Activated T-helper 1 cell treated with anti-CD3 and anti-CD28 coated beads, Interleukin-12 subunit alpha, Interleukin-12 subunit beta, Interleukin-2, Interleukin-4 antibody, amounts not matched to agents 30 ng/mL and 10 ng/mL and 1 ng/mL, durations not matched to agents 14 hours and 24 hours and 36 hours (primary cell): ENCODE data around the gene GRID1. TPM values are rescaled to one million over a fixed set of nuclear protein-coding genes. Genes with fewer than 3 reads are reported as not detected.

Experiments
- DNase-seq: peaks from one replicate; pipeline ENCODE4 v3.0.0; 2021; ENCODE audit warnings: low spot score
- H3K27ac Mint-ChIP-seq: one replicate; pipeline ENCODE4 v1.8.0; 2021; ENCODE audit warnings: mild to moderate bottlenecking, mixed read lengths
- H3K27me3 Mint-ChIP-seq: one replicate; pipeline ENCODE4 v1.8.0; 2022; ENCODE audit warnings: mild to moderate bottlenecking, moderate library complexity, mixed read lengths; ENCODE audit not compliant: insufficient read depth
- H3K36me3 Mint-ChIP-seq: one replicate; pipeline ENCODE4 v1.8.0; 2021; ENCODE audit warnings: low read depth, mixed read lengths
- H3K4me1 Mint-ChIP-seq: one replicate; pipeline ENCODE4 v1.8.0; 2021; ENCODE audit warnings: low read depth, mixed read lengths
- H3K4me3 Mint-ChIP-seq: one replicate; pipeline ENCODE4 v1.8.0; 2021; ENCODE audit warnings: mild to moderate bottlenecking, moderate library complexity, mixed read lengths
- H3K9me3 Mint-ChIP-seq: one replicate; pipeline ENCODE4 v1.8.0; 2021; ENCODE audit warnings: mixed read lengths
- intact Hi-C: fragments of 100-400 bp; cut with micrococcal nuclease; formaldehyde crosslinking; loops from one replicate; pipeline ENCODE4 v1.15.1; 2024
- total RNA-seq: library from RNA; stranded (reverse); gene quantifications from 2 replicates; pipeline ENCODE4 v1.2.3, GENCODE V29; 2022

GRID1 gene
- total RNA-seq, 1 donor from 2014 or later: not detected

DNA sequence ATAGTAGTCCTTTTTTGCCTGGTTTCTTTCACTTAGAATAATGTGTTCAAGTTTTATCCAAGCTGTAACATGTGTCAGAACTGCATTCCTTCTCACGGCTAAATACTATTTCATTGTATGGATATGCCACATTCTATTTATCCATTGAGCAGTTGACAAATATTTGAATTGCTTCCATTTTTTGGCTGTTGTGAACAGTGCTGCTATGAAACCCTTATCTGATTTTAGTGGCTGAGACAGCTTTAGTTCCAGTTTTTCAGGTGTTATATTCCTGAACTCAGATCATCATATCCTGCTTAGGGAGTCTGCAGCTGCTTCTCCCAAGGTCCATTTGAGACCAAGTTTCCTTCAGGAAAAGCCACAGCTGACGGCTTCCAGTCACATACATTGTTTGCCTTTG is 339.2 kb downstream of the GRID1 start:
- Mint-ChIP-seq H3K27ac (no peak overlapping the region), H3K27me3 (peaks cover 6% of the 10 kb centered on the region), H3K36me3 (no peaks in the 10 kb centered on the region), H3K4me1 (no peaks in the 10 kb centered on the region), H3K9me3 (no peaks in the 10 kb centered on the region), H3K4me3 (no peak overlapping the region)
- no peak for DNase-seq
- intact Hi-C loops: no loop called here

DNA sequence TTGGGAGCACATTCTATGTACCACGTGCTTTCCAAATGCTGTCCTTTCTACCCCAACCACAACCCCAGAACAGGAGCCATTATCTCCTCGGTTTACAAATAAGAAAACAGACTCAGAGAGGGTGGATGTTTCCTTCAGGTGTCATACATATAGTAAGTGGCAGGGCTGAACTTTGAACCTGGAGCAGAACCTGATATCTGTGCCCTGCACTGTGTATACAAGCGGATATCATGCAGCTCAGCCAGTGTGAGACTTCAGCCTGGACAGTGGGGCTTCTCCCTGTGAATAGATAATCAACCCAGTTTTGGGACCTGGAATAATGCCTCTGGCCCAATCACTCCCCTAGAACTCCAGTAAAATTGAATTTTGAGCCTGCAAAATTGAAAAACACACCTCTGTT is 341.1 kb downstream of the GRID1 start:
- Mint-ChIP-seq H3K4me3 (no peak overlapping the region), H3K4me1 (no peaks in the 10 kb centered on the region), H3K27ac (no peak overlapping the region), H3K36me3 (no peaks in the 10 kb centered on the region), H3K27me3 (peaks cover 3% of the 10 kb centered on the region), H3K9me3 (no peaks in the 10 kb centered on the region)
- intact Hi-C loops: no loop called here
- DNase-seq: no peak

DNA sequence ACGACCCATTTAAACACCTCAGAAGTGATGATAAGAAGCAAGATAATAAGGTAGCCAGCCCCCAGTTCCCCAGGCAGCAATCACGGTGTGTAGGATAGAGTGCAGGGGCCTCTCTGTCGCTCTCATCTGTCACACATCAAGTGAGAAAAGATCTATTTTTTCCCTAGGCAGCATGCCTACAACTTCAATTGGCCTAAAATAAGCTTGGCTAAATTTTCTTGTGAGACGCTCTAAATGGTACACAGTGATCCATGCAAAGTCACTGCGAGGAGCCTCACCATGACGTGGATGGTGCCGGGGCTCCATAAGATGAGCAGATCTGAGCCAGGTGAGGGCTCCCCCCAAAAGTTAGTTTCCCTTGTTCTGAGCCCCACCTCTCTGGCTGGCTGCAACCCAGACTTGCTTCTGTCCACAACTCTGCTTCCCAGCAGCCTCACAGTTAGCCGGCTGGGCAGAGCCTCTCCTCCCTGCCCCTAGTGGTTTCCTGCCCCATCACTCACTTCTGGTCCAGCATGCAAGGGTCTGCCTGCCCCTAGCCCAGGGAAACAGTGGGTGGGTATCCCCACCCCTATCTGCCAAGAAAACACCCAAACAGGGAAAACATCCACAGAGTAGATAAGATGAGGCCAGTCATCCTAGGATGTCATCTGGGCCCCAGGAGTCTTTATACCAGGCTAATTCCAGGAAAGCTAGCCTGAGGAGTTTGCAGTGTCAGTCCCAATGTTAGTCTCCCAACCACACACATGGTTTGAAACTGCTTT is 342.1 kb downstream of the GRID1 start:
- no peaks in the 10 kb centered on the region for H3K4me1 Mint-ChIP-seq
- intact Hi-C loops: no loop called here
- H3K27ac Mint-ChIP-seq: no peak overlapping the region
- DNase-seq: no peak
- peaks cover 3% of the 10 kb centered on the region for H3K27me3 Mint-ChIP-seq
- no peak overlapping the region for H3K4me3 Mint-ChIP-seq
- no peaks in the 10 kb centered on the region for H3K36me3 Mint-ChIP-seq
- no peaks in the 10 kb centered on the region for H3K9me3 Mint-ChIP-seq

DNA sequence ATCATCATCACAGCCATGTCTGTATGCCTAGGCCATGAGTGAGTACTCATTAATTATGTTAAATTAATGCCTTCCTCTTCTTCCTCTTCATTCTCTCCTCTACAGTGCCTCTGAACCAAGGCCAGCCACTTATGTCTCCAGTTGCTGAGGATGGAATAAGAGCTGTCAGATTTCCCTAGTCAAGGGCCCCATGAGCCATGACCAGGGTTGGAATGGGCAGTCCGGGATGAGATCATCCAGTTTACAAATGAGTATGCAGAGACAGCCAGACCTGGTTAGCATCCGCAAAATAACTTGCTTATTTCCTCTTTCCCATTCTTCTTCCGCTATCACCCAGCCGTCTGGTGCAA is 342.7 kb downstream of the GRID1 start:
- no peak overlapping the region for H3K27ac Mint-ChIP-seq
- no peaks in the 10 kb centered on the region for H3K9me3 Mint-ChIP-seq
- no peaks in the 10 kb centered on the region for H3K36me3 Mint-ChIP-seq
- H3K27me3 Mint-ChIP-seq: peaks cover 1% of the 10 kb centered on the region
- intact Hi-C loops: no loop called here
- DNase-seq: no peak
- H3K4me1 Mint-ChIP-seq: no peaks in the 10 kb centered on the region
- H3K4me3 Mint-ChIP-seq: no peak overlapping the region

DNA sequence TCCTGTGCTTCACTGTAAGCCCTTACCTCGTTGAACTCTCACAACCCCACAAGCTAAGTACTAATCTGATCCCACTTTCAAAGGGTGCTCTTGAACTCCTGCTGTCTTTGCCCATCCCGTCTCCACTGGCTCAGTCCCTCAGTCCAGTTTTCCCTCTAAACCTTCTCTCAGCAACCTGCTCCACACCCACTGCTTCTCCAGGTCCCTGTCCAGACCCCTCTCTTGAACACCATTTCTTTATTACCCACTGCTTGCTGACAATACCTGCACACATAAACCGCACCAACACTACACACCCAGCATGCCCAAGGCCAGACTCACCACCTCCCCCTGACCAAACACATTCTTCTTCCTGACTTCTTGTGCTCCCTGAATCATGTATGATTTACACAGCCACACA is 343.3 kb downstream of the GRID1 start:
- Mint-ChIP-seq H3K27me3 (no peaks in the 10 kb centered on the region), H3K4me1 (no peaks in the 10 kb centered on the region), H3K9me3 (no peaks in the 10 kb centered on the region), H3K4me3 (no peak overlapping the region), H3K36me3 (no peaks in the 10 kb centered on the region), H3K27ac (no peak overlapping the region)
- intact Hi-C loops: no loop called here
- no peak for DNase-seq

DNA sequence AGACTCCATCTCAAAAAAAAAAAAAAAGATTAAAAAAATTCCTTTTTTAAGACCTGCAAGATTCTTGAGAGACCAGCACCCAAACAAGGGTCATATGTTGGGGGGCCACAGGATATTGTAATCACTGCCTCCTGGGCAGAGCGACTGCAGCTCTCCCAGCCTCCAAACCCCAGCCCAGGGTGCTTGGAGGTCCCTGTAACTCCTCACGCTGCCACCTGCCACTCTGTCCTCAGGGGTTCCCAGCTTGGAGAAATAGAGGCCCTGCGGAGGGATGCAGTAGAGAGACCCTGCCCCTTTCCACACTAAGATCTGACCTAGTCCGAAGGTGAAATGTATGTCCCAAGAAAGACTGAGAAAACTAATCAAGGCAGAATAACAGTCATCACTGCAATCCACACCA is 343.7 kb downstream of the GRID1 start:
- Mint-ChIP-seq H3K27ac (no peak overlapping the region), H3K27me3 (no peaks in the 10 kb centered on the region), H3K4me3 (no peak overlapping the region), H3K9me3 (no peaks in the 10 kb centered on the region), H3K4me1 (no peaks in the 10 kb centered on the region), H3K36me3 (no peaks in the 10 kb centered on the region)
- intact Hi-C loops: no loop called here
- DNase-seq: no peak

DNA sequence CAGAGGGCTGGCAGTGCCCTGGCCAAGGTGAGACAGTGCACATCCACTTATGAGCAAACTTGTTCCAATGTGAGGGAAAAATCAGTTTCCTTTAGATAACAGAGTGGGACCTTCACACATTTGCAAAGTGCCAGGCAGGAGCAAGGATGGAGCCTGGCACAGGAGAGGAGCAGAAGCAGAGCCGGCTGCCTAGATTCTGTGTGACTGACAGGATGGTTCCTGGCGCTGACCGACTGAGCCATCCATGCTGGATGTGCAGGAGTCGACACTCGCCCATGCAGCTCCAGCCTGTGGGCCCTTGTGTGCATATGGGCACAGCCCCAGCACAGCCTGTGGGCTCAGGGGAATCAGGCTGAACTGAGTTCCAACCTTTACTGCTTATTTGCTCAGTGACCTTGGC is 346.5 kb downstream of the GRID1 start:
- Mint-ChIP-seq H3K36me3 (no peaks in the 10 kb centered on the region), H3K27me3 (no peaks in the 10 kb centered on the region), H3K4me3 (no peak overlapping the region), H3K27ac (no peak overlapping the region), H3K9me3 (no peaks in the 10 kb centered on the region), H3K4me1 (no peaks in the 10 kb centered on the region)
- intact Hi-C loops: no loop called here
- DNase-seq: no peak

DNA sequence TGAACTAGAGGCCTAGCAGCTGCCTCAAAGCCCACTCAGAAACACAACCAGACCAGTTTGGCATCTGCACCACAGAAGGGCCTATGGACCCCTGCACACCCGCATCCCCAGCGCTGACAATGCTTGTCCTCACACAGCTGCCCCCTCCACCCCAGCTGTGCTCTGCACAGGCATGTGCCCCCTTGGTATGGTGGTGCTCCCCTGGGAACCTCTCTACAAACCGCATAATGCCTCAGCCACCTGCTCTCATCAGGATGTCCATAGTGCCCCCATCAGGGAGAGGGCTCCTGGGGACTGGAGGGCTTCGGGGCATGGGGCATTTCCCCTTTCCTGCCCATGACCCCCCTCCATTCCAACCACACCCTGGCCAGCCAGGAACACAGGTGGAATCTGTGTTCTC is 347.5 kb downstream of the GRID1 start:
- H3K27me3 Mint-ChIP-seq: no peaks in the 10 kb centered on the region
- DNase-seq: no peak
- intact Hi-C loops: no loop called here
- H3K4me1 Mint-ChIP-seq: no peaks in the 10 kb centered on the region
- no peak overlapping the region for H3K27ac Mint-ChIP-seq
- H3K36me3 Mint-ChIP-seq: no peaks in the 10 kb centered on the region
- H3K4me3 Mint-ChIP-seq: no peak overlapping the region
- no peaks in the 10 kb centered on the region for H3K9me3 Mint-ChIP-seq

DNA sequence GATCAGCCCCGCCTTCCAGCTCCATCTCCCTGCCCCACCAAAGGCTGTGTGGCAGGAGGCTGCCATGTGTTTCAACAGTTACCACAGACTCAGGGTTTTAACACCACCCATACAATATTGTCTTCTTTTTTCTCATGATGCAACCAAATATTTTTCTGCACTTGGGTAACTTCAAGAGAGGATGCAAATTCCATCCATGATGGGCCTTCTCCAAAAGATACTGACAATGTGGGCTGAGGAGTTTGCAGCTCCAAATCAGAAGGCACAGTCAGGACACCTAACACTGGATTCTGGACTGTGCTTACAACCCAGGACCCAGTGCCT is 347.9 kb downstream of the GRID1 start:
- DNase-seq: no peak
- intact Hi-C loops: no loop called here
- H3K27me3 Mint-ChIP-seq: no peaks in the 10 kb centered on the region
- no peaks in the 10 kb centered on the region for H3K4me1 Mint-ChIP-seq
- no peaks in the 10 kb centered on the region for H3K36me3 Mint-ChIP-seq
- no peak overlapping the region for H3K27ac Mint-ChIP-seq
- H3K4me3 Mint-ChIP-seq: no peak overlapping the region
- no peaks in the 10 kb centered on the region for H3K9me3 Mint-ChIP-seq

DNA sequence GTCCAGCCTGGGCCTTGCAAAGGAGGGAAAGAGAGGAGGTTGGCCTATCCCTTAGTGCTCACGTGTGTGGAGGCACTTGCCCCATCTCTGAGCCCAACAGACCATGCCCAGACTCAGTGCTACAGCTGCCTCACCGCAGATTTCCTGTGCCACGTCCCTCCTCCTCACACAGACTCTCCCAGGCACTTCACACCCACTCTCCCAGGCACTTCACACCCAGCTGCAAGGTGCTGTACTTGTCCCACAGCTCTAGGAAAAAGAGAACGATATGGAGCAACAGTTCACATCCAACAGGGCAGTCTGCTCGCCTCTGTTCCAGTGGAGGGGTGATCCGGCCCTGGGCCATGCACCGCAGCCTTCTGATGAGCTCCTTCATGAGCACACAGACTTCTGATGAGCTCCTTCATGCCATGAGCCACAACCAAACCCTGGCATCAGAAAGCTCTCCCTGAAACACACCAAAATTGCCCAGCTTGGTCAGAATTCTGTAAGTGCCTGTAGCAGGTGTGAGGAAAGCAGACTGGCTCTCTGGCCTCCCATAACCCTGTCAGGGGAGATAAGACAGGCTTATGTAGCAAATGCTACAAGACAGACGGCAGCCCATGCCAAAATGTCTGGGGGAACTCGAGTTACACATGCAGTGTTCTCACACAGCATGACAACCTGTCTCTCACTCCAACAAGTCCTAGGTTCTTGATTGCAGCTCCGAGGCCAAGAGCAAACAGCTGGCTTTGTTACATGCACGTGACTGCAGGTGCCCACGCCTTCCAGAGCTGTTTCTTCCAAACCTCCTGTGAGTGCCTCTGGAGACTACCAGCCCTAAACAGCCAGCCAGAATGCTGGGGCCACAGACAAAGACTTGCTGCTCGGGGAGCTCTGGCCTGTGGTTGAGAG is 348.5 kb downstream of the GRID1 start:
- intact Hi-C loops: no loop called here
- no peaks in the 10 kb centered on the region for H3K36me3 Mint-ChIP-seq

DNA sequence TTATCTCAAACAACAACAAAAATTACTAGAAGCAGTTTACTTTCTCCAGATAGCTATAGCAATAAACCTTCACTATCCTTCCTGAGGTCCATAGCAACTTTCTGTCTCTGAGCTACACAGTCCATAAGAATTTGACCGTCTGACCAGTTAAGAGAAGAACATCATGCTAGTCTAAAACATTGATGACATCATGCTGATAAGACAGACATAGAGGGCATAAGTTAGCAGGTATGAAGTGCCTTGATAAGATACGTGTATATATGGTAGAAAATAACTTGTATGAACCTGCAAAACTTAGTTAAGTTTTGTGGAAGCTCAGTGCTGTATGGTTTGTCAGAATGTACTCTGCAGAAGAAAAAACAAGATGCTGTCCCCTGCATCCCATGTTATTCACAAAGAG is 353.0 kb downstream of the GRID1 start:
- no peaks in the 10 kb centered on the region for H3K4me1 Mint-ChIP-seq

More for the DNA sequence above, 348.5 kb downstream of the GRID1 start:
- DNase-seq: no peak
- no peaks in the 10 kb centered on the region for H3K27me3 Mint-ChIP-seq
- no peaks in the 10 kb centered on the region for H3K9me3 Mint-ChIP-seq
- H3K27ac Mint-ChIP-seq: no peak overlapping the region
- no peak overlapping the region for H3K4me3 Mint-ChIP-seq
- H3K4me1 Mint-ChIP-seq: no peaks in the 10 kb centered on the region

DNA sequence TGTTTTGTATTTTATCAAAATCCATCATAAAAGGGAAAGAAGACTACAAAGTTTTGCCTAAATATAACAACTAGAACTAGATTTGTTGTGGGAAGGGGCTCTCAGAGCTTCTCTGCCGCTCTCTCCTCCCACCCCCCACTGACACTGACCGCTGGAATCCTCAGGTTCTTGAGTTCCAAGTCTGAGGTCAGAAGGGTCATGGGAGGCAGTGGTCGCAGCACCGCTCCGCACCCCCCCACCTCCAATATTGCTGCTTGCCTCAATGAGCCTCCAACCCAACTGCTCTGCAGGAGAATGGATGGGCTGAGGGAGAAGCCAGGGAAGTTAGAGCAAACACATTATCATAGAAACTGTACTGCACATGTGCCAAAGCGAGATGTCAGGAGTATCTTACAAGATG is 359.4 kb downstream of the GRID1 start:
- no peak for DNase-seq
- no peaks in the 10 kb centered on the region for H3K36me3 Mint-ChIP-seq
- no peak overlapping the region for H3K4me3 Mint-ChIP-seq
- intact Hi-C loops: no loop called here
- H3K4me1 Mint-ChIP-seq: no peaks in the 10 kb centered on the region
- H3K9me3 Mint-ChIP-seq: no peaks in the 10 kb centered on the region
- H3K27me3 Mint-ChIP-seq: peaks cover 5% of the 10 kb centered on the region
- H3K27ac Mint-ChIP-seq: no peak overlapping the region

More for the DNA sequence above, 353.0 kb downstream of the GRID1 start:
- H3K9me3 Mint-ChIP-seq: no peaks in the 10 kb centered on the region
- peaks cover 4% of the 10 kb centered on the region for H3K27me3 Mint-ChIP-seq
- H3K4me3 Mint-ChIP-seq: no peak overlapping the region
- no peak overlapping the region for H3K27ac Mint-ChIP-seq
- no peaks in the 10 kb centered on the region for H3K36me3 Mint-ChIP-seq
- DNase-seq: no peak
- intact Hi-C loops: no loop called here

DNA sequence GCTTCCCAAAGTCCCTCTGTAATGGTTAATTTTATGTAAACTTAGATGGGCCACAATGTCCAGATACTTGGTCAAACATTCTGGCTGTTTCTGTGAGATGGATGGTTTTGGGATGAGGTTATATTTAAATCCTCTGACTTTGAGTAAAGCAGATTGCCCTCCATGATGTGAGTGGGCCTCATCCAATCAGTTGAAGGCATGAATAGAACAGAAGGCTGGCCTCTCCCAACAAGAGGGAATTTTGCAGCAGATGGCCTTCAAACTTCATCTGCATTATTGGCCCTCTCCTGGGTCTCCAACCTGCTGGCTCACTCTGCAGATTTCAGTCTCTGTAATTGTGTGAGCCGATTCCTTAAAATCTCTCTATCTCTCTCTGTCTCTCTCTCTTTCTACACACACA is 362.3 kb downstream of the GRID1 start:
- intact Hi-C loops: no loop called here
- Mint-ChIP-seq H3K4me3 (no peak overlapping the region), H3K27ac (no peak overlapping the region), H3K9me3 (no peaks in the 10 kb centered on the region), H3K4me1 (no peaks in the 10 kb centered on the region), H3K27me3 (peaks cover 9% of the 10 kb centered on the region), H3K36me3 (no peaks in the 10 kb centered on the region)
- no peak for DNase-seq
